Caco-2 (cell line): ENCODE results near the gene LMX1B. TPM values are rescaled to one million over a fixed set of nuclear protein-coding genes. Genes with fewer than 3 reads are reported as not detected.

ENCODE experiments used
- BruUV-seq: library from RNA; stranded (reverse); fragments of 400-500 nt; replicated peaks from 2 replicates; lab custom pipeline; 2021; lab: Mats Ljungman, UMichigan
- CTCF ChIA-PET: fragments of 300-600 bp; sonication (Branson Sonifier 250); formaldehyde crosslinking; loops from one replicate; lab custom pipeline; 2022; ENCODE audit warnings: antibody characterized with exemption; lab: Charles Lee
- POLR2A ChIA-PET: fragments of 300-600 bp; sonication (Branson Sonifier 250); formaldehyde crosslinking; loops from one replicate; lab custom pipeline; 2022; ENCODE audit warnings: antibody characterized with exemption; lab: Charles Lee
- DNase-seq, 2 experiments: peaks; one replicate each; pipeline versions ENCODE4 v3.0.0 to v3.0.0-alpha.2; 2020 to 2022
- H3K27me3 ChIP-seq: replicated peaks from 2 replicates; pipeline ENCODE4 v1.6.0; 2011; ENCODE audit warnings: low read length; ENCODE audit not compliant: control insufficient read depth, insufficient read depth
- H3K36me3 ChIP-seq: 2 replicates; pipeline ENCODE4 v1.5.1; 2011; ENCODE audit warnings: low read length; ENCODE audit not compliant: control insufficient read depth, insufficient read depth
- H3K4me1 ChIP-seq: fragments of 250-450 bp; sonication (Bioruptor Pico); 2 replicates; pipeline ENCODE4 v1.5.1; 2020; ENCODE audit warnings: mild to moderate bottlenecking
- H3K4me3 ChIP-seq: 2 replicates; pipeline ENCODE4 v1.5.1; 2011; ENCODE audit warnings: low read depth, mild to moderate bottlenecking, control low read depth, low read length
- H3K9me3 ChIP-seq: fragments of 250-450 bp; sonication (Bioruptor Pico); 2 replicates; pipeline ENCODE4 v1.5.1; 2020; ENCODE audit warnings: mild to moderate bottlenecking, moderate library complexity
- H3K27ac Mint-ChIP-seq: one replicate; pipeline ENCODE4 v1.8.0; 2022; ENCODE audit warnings: mixed read lengths; ENCODE audit not compliant: unreplicated experiment
- H3K27me3 Mint-ChIP-seq: one replicate; pipeline ENCODE4 v1.8.0; 2022; ENCODE audit warnings: mixed read lengths; ENCODE audit not compliant: insufficient read depth, unreplicated experiment
- H3K36me3 Mint-ChIP-seq: one replicate; pipeline ENCODE4 v1.8.0; 2022; ENCODE audit warnings: mild to moderate bottlenecking, mixed read lengths; ENCODE audit not compliant: insufficient read depth, unreplicated experiment
- H3K4me1 Mint-ChIP-seq: one replicate; pipeline ENCODE4 v1.8.0; 2022; ENCODE audit warnings: low read depth, mixed read lengths; ENCODE audit not compliant: unreplicated experiment
- H3K4me3 Mint-ChIP-seq: one replicate; pipeline ENCODE4 v1.8.0; 2022; ENCODE audit warnings: mild to moderate bottlenecking, moderate library complexity, mixed read lengths; ENCODE audit not compliant: unreplicated experiment
- H3K9me3 Mint-ChIP-seq: one replicate; pipeline ENCODE4 v1.8.0; 2022; ENCODE audit warnings: mixed read lengths; ENCODE audit not compliant: unreplicated experiment
- intact Hi-C: fragments of 100-400 bp; cut with micrococcal nuclease; formaldehyde crosslinking; loops from one replicate; pipeline ENCODE4 v1.10.0; 2022; ENCODE audit not compliant: unreplicated experiment
- total RNA-seq: library from RNA; stranded (reverse); gene quantifications from 2 replicates; pipeline ENCODE4 v1.2.3, GENCODE V29; 2022
- TF ChIP-seq, protein P1 (sequence below), 2 experiments: fragments of 200-600 bp in 1 of 2; IDR thresholded peaks; 1 replicate in 1 of 2; 2 replicates in 1 of 2; pipeline versions ENCODE4 v1.5.1 to v1.8.0; 2011 to 2022; ENCODE audit warnings: antibody characterized with exemption in 1 of 2, control low read depth in 1 of 2, inconsistent platforms in 1 of 2, low read depth in 1 of 2, low read length in 1 of 2, mild to moderate bottlenecking in 1 of 2, moderate library complexity in 1 of 2; ENCODE audit not compliant: insufficient read depth in 1 of 2, severe bottlenecking in 1 of 2, unreplicated experiment in 1 of 2

The LMX1B gene
- total RNA-seq, 1 experiment from 2014 or later = 17.0 TPM

DNA sequence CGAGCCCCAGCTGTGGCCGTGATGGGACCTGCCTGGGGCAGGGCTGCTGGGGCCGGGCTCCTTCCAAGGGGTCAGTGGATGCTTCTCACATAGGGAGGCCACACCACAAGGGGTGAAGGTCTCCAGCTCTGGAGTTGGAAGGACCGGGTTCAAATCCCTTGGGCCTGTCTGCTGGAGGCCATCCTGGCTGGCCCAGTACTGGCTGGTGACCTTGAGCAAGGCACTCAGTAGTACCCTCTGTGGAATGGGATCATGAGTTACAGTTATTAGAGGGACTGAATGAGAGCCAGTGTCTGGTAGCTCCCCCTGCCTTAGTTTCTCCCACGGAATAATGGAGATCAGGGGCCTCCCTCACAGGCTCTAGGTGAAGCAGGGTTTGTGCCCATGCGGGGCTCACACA is 58.3 kb downstream of the LMX1B start:
- no peaks in the 10 kb centered on the region for H3K9me3 Mint-ChIP-seq
- TF ChIP-seq, protein P1, sequence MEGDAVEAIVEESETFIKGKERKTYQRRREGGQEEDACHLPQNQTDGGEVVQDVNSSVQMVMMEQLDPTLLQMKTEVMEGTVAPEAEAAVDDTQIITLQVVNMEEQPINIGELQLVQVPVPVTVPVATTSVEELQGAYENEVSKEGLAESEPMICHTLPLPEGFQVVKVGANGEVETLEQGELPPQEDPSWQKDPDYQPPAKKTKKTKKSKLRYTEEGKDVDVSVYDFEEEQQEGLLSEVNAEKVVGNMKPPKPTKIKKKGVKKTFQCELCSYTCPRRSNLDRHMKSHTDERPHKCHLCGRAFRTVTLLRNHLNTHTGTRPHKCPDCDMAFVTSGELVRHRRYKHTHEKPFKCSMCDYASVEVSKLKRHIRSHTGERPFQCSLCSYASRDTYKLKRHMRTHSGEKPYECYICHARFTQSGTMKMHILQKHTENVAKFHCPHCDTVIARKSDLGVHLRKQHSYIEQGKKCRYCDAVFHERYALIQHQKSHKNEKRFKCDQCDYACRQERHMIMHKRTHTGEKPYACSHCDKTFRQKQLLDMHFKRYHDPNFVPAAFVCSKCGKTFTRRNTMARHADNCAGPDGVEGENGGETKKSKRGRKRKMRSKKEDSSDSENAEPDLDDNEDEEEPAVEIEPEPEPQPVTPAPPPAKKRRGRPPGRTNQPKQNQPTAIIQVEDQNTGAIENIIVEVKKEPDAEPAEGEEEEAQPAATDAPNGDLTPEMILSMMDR (IDR thresholded peaks at IDR 0.05; ENCODE audit: insufficient read depth in 1 of 2, low read depth in 1 of 2, low read length in 1 of 2, severe bottlenecking in 1 of 2, unreplicated experiment in 1 of 2) = no peak
- H3K4me3 Mint-ChIP-seq = no peak overlapping the region
- H3K27me3 Mint-ChIP-seq = no peaks in the 10 kb centered on the region
- no peak overlapping the region for H3K27ac Mint-ChIP-seq
- Histone ChIP-seq H3K4me1 (peaks cover 37% of the 10 kb centered on the region), H3K36me3 (no peaks in the 10 kb centered on the region), H3K4me3 (no peak overlapping the region), H3K27me3 (no peaks in the 10 kb centered on the region), H3K9me3 (no peaks in the 10 kb centered on the region)
- ChIA-PET POLR2A (no interaction called here), CTCF (interaction anchor here (1.1 kb wide), 1 partner anchor 18 kb away, joined by 4 read pairs; no protein-coding TSS in a partner anchor)
- H3K36me3 Mint-ChIP-seq = no peaks in the 10 kb centered on the region
- BruUV-seq = no TSS peak
- H3K4me1 Mint-ChIP-seq = peaks cover 28% of the 10 kb centered on the region
- intact Hi-C loops = no loop called here
- no peak for DNase-seq

DNA sequence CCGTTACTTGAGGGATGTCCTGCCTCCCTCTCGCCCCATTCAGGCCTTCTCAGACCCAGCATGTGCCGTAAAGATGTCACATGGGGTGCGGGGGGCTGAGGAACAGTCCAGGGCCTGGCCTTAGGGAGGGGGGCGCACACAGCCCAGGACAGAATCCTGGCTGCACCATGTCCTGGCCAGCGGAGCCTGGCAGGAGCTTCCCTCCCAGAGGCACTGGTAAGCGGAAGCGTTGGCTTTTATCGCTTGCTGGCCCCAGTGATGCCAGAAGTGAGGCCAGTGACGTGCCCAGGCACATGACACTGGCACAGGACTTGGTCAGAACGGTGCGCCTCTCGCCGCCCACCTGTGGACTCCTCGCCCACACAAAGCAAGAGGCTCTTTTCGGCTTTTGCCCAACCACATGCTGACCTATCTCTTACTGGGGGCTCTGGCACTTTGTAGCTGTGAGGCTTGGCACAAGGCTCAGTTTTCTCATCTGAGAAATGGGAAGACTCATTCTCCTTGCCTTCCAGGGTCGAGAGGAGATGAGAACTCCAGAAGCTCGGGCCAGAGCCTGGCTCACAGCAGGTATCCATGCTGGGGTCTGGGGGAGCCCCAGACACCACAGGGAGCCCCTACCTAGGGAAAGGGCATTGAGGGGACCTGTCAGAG is 59.0 kb downstream of the LMX1B start:
- Mint-ChIP-seq H3K27ac (no peak overlapping the region), H3K4me1 (peaks cover 28% of the 10 kb centered on the region), H3K9me3 (no peaks in the 10 kb centered on the region), H3K27me3 (no peaks in the 10 kb centered on the region), H3K4me3 (no peak overlapping the region), H3K36me3 (no peaks in the 10 kb centered on the region)
- H3K36me3 ChIP-seq = no peaks in the 10 kb centered on the region
- H3K9me3 ChIP-seq = no peaks in the 10 kb centered on the region
- POLR2A ChIA-PET = interaction anchor here (0.6 kb wide), 1 partner anchor 142 kb away, joined by 3 read pairs; no protein-coding TSS in a partner anchor
- H3K4me1 ChIP-seq = peaks cover 37% of the 10 kb centered on the region
- H3K4me3 ChIP-seq = no peak overlapping the region
- intact Hi-C loops = no loop called here
- BruUV-seq = no TSS peak
- no peaks in the 10 kb centered on the region for H3K27me3 ChIP-seq
- DNase-seq = no peak
- TF ChIP-seq, protein P1 (IDR thresholded peaks at IDR 0.05; ENCODE audit: insufficient read depth in 1 of 2, low read depth in 1 of 2, low read length in 1 of 2, severe bottlenecking in 1 of 2, unreplicated experiment in 1 of 2) = no peak
- CTCF ChIA-PET = interaction anchor here (0.7 to 1.7 kb wide), 2 partner anchors 10 to 18 kb away, joined by 4 to 8 read pairs; no protein-coding TSS in a partner anchor

DNA sequence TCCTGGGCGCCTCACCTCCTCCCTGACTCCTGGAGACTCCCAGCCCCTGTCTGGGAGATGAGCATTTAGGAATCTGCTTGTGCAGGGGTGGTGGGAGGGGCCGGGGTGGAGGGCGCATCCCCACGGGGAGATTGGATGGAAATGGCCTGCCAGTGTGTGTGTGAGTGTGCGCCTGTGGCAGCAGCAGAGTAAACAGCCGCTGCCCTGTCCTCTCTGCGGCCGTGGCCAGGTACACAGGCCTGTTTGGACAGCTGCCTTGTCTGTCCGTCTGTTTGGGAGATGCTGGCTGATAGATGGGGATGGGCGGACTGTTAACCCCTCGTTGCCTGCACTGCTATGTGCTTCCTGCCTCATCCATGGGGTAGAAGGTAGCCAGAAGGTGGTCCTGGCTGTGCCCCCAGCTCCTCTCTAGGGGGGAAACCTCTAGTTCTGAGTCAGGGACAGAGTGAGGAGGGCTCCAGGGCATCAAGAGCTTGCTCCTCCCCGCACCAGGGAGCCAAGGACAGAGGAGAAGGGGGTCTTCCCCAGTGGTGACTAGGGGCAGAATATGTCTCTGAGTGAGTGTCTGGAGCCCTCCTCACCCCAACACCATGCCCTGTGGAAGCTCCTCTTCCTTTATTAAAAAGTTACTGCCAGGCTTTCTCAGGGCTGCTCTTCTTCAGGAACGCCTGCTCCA is 60.1 kb downstream of the LMX1B start:
- H3K27me3 ChIP-seq = no peaks in the 10 kb centered on the region
- H3K27ac Mint-ChIP-seq = peak overlapping the region; percentile 51
- H3K27me3 Mint-ChIP-seq = no peaks in the 10 kb centered on the region
- no peak overlapping the region for H3K4me3 Mint-ChIP-seq
- TF ChIP-seq, protein P1 (IDR thresholded peaks at IDR 0.05; ENCODE audit: insufficient read depth in 1 of 2, low read depth in 1 of 2, low read length in 1 of 2, severe bottlenecking in 1 of 2, unreplicated experiment in 1 of 2) = no peak
- H3K9me3 Mint-ChIP-seq = no peaks in the 10 kb centered on the region
- H3K36me3 ChIP-seq = no peaks in the 10 kb centered on the region
- BruUV-seq = no TSS peak
- POLR2A ChIA-PET = no interaction called here
- no peaks in the 10 kb centered on the region for H3K9me3 ChIP-seq
- H3K36me3 Mint-ChIP-seq = no peaks in the 10 kb centered on the region
- intact Hi-C loops = no loop called here
- H3K4me1 Mint-ChIP-seq = peaks cover 28% of the 10 kb centered on the region
- CTCF ChIA-PET = interaction anchor here (0.6 to 1.7 kb wide), 3 partner anchors 11 to 482 kb away, joined by 4 to 8 read pairs (median 7); no protein-coding TSS in a partner anchor
- DNase-seq = peak; percentile 85 to 92
- H3K4me1 ChIP-seq = peaks cover 37% of the 10 kb centered on the region
- H3K4me3 ChIP-seq = no peak overlapping the region
